Ectodermal cell (in vitro differentiated cells): Measurements from ENCODE around the gene CD300LG.
A peak's percentile ranks its signal among the peaks of the same experiment; 100 is the strongest.
"Not testable (repeated sequence)": the region's sequence is repeated elsewhere in the genome, so short reads cannot be mapped to it uniquely, and the experiment has no call there.

ENCODE experiments used
- H3K27ac ChIP-seq: 2 replicates; pipeline ENCODE4 v1.7.0; 2013; ENCODE audit warnings: mild to moderate bottlenecking, low read depth, low read length; ENCODE audit not compliant: insufficient read depth, poor library complexity, severe bottlenecking
- H3K27me3 ChIP-seq: 2 replicates; pipeline ENCODE4 v1.7.0; 2013; ENCODE audit warnings: mild to moderate bottlenecking, low read length; ENCODE audit not compliant: insufficient read depth, control insufficient read depth, poor library complexity, severe bottlenecking
- H3K36me3 ChIP-seq: one replicate; pipeline ENCODE4 v1.7.0; 2013; ENCODE audit warnings: low read length; ENCODE audit not compliant: control insufficient read depth, insufficient read depth
- H3K4me1 ChIP-seq: one replicate; pipeline ENCODE4 v1.7.0; 2013; ENCODE audit warnings: low read length; ENCODE audit not compliant: control insufficient read depth, insufficient read depth
- H3K4me3 ChIP-seq: 2 replicates; pipeline ENCODE4 v1.7.0; 2013; ENCODE audit warnings: low read depth, low read length, control low read depth; ENCODE audit not compliant: insufficient read depth
- H3K9me3 ChIP-seq: 2 replicates; pipeline ENCODE4 v1.7.0; 2013; ENCODE audit warnings: mild to moderate bottlenecking, low read length, moderate library complexity; ENCODE audit not compliant: control insufficient read depth
- WGBS, 2 experiments: methylation state at CpG; one replicate each; pipeline ENCODE4 v1.1.7; 2013; ENCODE audit warnings: missing lambda C conversion rate in 2 of 2; 5-methylcytosine and 5-hydroxymethylcytosine counted together

The CD300LG gene

GRCh38 chr17:43890240-43890639, 43.3 kb downstream of the CD300LG start:
- Histone ChIP-seq H3K4me1 (peaks cover 4% of the 10 kb centered on the region), H3K4me3 (no peak overlapping the region), H3K27me3 (no peaks in the 10 kb centered on the region), H3K27ac (no peak overlapping the region), H3K36me3 (no peaks in the 10 kb centered on the region), H3K9me3 (no peaks in the 10 kb centered on the region)
- WGBS, 2 experiments, result 100% methylated on average over 1 of the region's 1 CpG

DNA sequence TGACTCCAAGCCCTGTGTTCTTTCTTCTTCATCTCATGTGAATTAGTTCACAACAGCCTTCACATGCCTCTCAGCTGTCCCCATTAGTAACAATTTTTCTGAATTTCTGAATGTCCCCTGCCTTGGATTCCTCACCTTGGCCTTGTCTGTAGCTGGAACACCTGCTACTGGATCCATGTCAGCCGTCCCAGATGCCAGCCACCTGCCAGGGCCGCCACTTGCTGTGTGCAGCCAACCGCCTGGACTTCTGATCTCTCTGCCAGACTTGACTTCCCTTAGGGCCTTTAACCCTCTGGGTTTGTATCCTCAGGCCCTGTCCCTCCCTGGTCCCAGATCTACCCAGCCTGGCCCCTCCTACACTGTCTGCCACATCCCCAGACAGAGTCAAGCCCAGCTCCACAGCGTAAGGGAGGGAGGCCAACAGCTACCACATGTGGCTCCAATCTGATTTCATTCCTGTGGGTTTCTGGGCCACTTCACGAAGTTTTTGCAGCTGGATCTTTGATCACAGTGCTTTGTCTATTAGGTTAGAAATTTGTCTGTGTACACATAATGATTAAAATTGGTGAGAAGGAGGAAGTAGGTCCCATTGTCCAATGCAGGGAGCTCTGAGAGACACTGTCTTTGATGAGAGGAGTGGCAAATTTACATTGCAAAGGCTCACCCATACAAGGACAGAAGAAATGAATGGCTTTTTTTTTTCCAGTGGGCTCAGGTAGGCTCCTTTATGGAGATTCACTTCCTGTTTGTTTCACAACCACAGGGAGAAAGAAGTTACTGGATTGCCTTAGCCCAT, 45.1 kb downstream of the CD300LG start:
- no peaks in the 10 kb centered on the region for H3K9me3 ChIP-seq
- 80 to 85% methylated on average over 5 of the region's 5 CpGs for WGBS, 2 experiments
- H3K4me3 ChIP-seq, result no peak overlapping the region
- no peaks in the 10 kb centered on the region for H3K27me3 ChIP-seq
- H3K36me3 ChIP-seq, result no peaks in the 10 kb centered on the region
- no peak overlapping the region for H3K27ac ChIP-seq
- H3K4me1 ChIP-seq, result peaks cover 4% of the 10 kb centered on the region

GRCh38 chr17:43892647-43892952, 45.6 kb downstream of the CD300LG start:
- H3K36me3 ChIP-seq, result no peaks in the 10 kb centered on the region
- H3K9me3 ChIP-seq, result no peaks in the 10 kb centered on the region
- no peaks in the 10 kb centered on the region for H3K27me3 ChIP-seq
- H3K4me1 ChIP-seq, result peaks cover 4% of the 10 kb centered on the region
- H3K27ac ChIP-seq, result no peak overlapping the region
- WGBS, 2 experiments, result 26 to 28% methylated on average over 4 of the region's 4 CpGs
- H3K4me3 ChIP-seq, result no peak overlapping the region

GRCh38 chr17:43894494-43894893, 47.5 kb downstream of the CD300LG start:
- not testable (repeated sequence) for H3K27me3 ChIP-seq, H3K36me3 ChIP-seq, H3K4me1 ChIP-seq, H3K4me3 ChIP-seq, H3K27ac ChIP-seq, H3K9me3 ChIP-seq
- WGBS, 2 experiments, result 91 to 99% methylated on average over 4 of the region's 4 CpGs

- WGBS, 2 experiments, result 94 to 96% methylated on average over 3 of the region's 3 CpGs
- Histone ChIP-seq H3K4me3 (no peak overlapping the region), H3K27me3 (no peaks in the 10 kb centered on the region)
Measured at GRCh38 chr17:43897831-43898230, 50.9 kb downstream of the CD300LG start.

GRCh38 chr17:43898446-43898845, 51.5 kb downstream of the CD300LG start:
- Histone ChIP-seq H3K27ac (no peak overlapping the region), H3K4me3 (no peak overlapping the region), H3K27me3 (no peaks in the 10 kb centered on the region), H3K4me1 (peaks cover 28% of the 10 kb centered on the region), H3K9me3 (no peaks in the 10 kb centered on the region), H3K36me3 (no peaks in the 10 kb centered on the region)
- WGBS, 2 experiments, result 59 to 64% methylated on average over 1 of the region's 1 CpG

More at GRCh38 chr17:43897831-43898230, 50.9 kb downstream of the CD300LG start:
- peaks cover 30% of the 10 kb centered on the region for H3K4me1 ChIP-seq
- H3K27ac ChIP-seq, result no peak overlapping the region
- H3K36me3 ChIP-seq, result no peaks in the 10 kb centered on the region
- no peaks in the 10 kb centered on the region for H3K9me3 ChIP-seq

DNA sequence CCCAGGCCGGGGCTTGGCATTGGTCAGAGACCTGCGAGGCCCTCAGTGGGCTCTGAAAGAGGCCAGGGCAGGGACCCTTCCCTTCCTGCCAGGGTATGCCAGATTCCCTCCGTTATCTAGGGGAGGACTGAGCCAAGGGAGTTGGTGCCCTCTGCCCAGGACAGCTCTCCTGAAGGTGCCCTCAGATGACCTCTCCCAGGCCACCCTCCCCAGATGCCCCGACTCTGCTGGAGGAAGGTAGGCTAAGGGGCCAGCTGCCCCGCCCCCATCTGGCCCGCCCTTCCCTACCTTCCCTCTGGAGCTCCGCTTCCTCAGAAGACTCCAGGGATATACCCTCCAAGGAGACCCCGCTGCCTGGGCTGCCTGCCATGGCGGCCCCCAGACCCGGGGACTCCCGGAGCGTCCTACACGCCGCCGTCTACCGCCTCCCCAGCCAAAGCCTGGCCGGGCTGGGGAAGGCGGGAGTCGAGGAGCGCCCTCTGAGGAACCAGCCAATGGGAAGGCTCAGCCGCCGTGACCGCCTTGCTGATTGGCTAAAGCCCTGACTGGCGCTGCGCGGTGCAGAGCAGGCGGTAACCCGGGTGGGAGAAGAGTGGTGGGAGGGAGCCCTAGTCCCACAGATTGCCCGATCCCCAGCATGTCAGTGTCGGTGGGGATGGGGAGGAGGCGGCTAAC, 53.3 kb downstream of the CD300LG start:
- no peaks in the 10 kb centered on the region for H3K27me3 ChIP-seq
- H3K4me3 ChIP-seq, result peak overlapping the region; percentile 46
- peak overlapping the region; percentile 23 for H3K27ac ChIP-seq
- 4% methylated on average over 31 of the region's 31 CpGs for WGBS, 2 experiments
- H3K36me3 ChIP-seq, result no peaks in the 10 kb centered on the region
- H3K9me3 ChIP-seq, result no peaks in the 10 kb centered on the region
- H3K4me1 ChIP-seq, result peaks cover 38% of the 10 kb centered on the region

- WGBS, 2 experiments, result 19 to 21% methylated on average over 13 of the region's 13 CpGs
- H3K27me3 ChIP-seq, result no peaks in the 10 kb centered on the region
- peak overlapping the region; percentile 23 for H3K27ac ChIP-seq
Measured at GRCh38 chr17:43900858-43901754, 54.1 kb downstream of the CD300LG start.

GRCh38 chr17:43901861-43902589, 55.0 kb downstream of the CD300LG start:
- no peaks in the 10 kb centered on the region for H3K27me3 ChIP-seq
- H3K4me3 ChIP-seq, result no peak overlapping the region
- H3K9me3 ChIP-seq, result no peaks in the 10 kb centered on the region
- peaks cover 49% of the 10 kb centered on the region for H3K4me1 ChIP-seq
- WGBS, 2 experiments, result 43 to 56% methylated on average over 7 of the region's 7 CpGs
- no peaks in the 10 kb centered on the region for H3K36me3 ChIP-seq
- H3K27ac ChIP-seq, result peak overlapping the region; percentile 59

More at GRCh38 chr17:43900858-43901754, 54.1 kb downstream of the CD300LG start:
- Histone ChIP-seq H3K4me3 (peak overlapping the region; percentile 46), H3K36me3 (no peaks in the 10 kb centered on the region), H3K4me1 (peaks cover 46% of the 10 kb centered on the region), H3K9me3 (no peaks in the 10 kb centered on the region)
